HG03575 (cell line): ENCODE data around the gene FOS.
"Not testable (repeated sequence)": the region's sequence is repeated elsewhere in the genome, so short reads cannot be mapped to it uniquely, and the experiment has no call there.

Source experiments
- ATAC-seq: cut with Tn5 transposase; IDR thresholded peaks from one replicate; pipeline ENCODE4 v1.9.1; 2021; ENCODE audit not compliant: unreplicated experiment, insufficient number of reproducible peaks, low FRiP score; ENCODE audit errors: extremely low read depth

The FOS gene

DNA sequence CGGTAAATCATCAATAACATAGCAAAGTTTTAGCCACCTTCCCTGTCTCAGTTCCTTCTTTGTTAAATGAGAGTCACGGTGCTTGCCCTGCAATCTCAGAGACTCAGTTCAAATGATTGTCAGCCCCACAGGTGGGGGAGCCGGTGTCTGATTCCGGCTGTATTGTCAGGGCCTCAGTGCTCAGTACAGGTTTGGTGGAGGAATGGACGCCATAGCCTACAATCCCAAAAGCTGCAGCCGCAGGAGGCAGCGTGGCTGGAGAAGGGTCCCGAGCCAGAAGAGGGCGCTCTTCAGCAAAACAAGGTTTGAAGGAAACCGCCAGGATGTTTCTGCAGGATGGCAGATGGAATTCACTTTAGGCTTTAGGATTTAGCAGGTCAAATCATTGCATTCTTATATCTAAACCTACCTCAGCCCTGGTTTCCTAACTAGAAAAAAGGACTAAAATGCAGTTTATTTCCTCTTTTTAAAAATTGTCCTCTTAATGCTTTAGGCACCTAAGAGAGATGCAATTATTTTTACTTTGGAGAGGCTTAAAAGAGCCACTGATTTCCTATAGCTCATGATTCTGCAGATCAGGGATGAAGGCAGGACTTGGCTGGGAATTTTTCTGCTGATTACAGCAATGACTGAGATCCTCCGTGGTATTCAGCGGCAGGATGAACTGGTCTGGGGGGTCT, 29.2 kb downstream of the FOS start:
- no peak for ATAC-seq

DNA sequence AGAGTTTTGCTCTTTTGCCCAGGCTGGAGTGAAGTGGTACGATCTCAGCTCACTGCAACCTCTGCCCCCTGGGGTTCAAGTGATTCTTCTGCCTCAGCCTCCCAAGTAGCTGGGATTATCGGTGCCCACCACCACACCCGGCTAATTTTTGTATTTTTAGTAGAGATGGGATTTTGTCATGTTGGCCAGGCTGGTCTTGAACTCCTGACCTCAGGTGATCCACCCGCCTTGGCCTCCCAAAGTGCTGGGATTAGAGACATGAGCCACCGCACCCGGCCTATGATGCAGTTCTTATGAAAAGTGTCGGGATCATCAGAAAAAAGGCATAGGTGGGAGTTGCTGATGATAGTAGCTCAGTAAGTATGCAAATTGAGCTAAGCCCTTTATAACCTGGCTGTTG, 30.4 kb downstream of the FOS start:
- ATAC-seq: not testable (repeated sequence)

DNA sequence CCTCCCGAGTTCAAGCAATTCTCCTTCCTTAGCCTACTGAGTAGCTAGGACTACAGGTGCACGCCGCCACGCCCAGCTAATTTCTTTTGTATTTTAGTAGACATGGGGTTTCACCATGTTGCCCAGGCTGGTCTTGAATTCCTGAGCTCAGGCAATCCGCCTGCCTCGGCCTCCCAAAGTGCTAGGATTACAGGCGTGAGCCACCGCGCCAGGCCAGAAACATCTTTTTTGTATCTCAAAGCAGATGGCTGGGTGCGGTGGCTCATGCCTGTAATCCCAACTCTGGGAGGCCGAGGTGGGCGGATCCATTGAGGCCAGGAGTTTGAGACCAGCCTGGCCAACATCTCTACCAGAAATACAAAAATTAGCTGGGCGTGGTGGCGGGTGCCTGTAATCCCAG, 30.9 kb downstream of the FOS start:
- not testable (repeated sequence) for ATAC-seq

DNA sequence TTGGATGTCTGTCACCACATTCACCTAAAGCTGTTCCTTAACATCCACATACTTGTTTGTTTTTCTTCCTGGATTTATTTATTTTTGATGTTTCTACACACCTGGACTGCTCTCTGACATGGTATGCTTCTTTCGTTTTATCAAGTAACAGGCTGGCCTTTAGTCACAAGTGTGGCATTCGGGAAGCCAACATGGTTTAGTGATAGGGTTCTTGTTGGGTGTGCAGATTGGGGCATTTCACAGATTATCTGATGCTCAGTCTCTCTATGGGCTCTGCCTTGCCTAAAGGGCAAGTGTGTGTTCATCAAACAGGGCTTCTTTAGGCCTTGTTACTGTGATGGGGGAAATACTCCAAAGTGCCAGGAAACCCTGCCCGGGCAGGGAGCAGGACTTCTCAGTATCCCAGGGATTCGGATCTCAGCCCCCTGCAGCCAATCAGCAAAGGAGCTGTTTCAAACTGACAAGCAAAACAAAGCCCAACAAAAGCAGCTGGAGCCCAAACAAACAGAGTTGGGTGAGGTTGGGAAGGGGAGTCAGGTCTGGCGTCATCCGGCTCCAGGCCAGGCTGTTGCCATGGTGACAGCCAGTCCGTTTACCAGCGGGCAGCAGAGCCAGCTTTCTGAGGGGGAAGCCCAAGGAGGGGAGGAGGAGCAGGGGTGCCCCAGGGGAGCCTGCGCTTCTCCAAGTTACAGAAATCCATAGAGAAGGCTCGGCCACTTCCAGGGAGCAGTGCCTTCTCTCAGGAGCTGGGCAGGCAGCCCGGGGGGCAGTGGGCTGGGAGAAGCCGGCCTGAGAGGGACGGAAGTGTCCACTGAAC, 31.9 kb downstream of the FOS start:
- no peak for ATAC-seq

DNA sequence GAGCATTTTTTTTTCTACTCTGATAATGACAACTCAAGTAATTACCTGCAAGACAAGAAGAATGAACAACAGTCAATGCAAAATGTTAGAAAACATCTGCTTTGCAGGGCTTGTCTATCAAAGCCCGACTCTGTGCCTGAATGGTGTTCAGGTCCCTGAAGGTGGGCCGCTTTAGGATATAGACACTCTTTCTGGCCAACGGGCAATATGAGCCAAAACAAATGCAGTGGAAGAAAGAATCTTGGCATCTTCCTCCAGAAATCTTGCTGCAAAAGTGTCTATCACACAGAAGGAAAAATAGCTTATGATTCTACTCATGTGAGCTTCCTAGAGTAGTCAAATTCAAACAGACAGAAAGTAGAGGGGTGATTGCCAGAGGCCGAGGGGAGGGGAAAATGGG, 32.7 kb downstream of the FOS start:
- ATAC-seq: no peak

DNA sequence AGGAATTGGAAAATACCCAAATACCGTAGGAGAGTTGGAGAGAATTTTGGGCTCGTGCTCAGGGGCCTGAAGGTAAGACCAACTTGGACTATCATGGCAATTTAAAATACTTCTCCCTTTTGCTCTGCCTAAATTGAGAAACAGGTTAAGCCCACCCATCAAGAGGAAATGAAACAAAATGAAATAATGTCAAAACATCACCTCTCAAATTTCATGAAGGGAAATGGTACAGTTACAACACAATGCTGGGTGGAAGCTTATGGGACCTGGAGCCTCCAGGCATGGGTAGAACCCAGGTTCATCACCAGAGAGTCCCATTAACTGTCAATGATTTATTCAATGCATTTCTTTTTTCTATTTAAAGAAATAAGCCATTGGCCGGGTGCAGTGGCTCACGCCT, 33.7 kb downstream of the FOS start:
- ATAC-seq: no peak

DNA sequence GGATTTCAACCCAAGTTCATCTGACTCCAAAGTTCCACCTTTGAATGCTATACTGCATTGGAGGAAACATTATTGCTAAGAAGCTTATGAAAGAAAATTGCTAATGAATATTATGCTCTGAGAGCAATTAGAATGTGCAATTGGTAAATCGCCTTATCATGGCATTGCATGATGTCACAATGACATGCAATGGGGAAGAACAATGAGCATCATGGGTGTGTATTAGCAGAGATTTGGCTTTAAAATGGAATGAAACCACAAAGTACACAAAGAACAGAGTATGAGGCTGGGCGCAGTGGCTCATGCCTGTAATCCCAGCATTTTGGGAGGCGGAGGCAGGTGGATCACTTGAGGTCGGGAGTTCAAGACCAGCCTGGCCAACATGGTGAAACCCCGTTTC, 34.7 kb downstream of the FOS start:
- ATAC-seq: no peak

DNA sequence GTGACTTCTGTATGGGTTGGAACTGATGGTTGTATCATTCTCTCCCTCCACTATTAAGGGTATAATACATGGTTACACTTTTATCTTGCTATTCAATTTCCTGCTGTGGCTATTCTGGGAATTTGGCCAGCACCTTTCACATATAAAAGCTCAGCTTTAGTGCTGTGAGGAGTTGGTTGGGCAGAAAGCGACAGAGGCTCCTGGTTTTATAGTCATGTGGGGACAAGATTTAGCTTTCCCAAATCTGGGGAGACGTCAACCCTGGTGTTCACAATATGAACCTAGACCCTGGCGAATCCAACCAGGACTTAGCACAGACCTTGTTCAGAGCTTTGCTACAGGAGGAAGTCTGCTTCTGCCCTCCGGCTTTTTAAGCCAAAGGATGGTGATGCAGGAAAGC, 36.5 kb downstream of the FOS start:
- no peak for ATAC-seq

DNA sequence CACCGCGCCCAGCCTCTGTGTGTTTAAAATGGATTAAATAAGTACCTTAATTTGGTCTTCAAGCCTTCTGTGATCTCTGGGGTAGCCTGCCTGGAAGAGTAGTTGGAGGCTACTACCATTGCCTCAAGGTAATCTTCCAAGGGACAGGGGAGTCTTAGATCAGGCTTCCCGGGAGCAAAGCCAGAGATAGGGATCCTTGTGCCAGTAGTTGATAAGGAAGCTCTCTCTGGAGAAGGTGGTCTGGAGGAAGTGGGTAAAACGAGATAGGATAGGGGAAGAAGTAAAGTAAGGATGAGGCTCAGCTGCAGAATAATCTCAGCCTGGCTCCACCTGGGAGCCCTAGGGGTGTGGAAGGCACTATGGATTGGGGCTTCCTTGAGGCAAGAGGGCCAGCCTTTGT, 38.5 kb downstream of the FOS start:
- ATAC-seq: no peak

DNA sequence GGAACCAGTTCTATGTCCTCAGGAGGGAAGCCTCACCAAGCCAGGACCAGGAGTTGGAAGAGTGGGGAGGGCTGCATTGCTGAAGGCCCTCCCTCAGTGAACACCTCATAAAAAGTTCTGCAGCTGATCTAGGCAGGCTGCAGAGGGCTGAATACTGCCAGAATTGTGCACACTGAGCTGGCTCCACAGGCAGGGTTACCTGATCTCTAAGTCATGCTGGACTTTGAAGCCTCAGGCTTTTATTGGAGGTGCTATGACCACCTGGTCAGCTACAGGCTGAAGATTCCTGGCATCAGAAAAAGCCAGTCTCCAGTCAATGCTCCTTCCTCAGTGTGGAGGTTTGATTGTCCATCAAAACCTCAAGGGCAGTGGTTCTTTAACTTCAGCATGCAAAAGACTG, 39.7 kb downstream of the FOS start:
- ATAC-seq: no peak

DNA sequence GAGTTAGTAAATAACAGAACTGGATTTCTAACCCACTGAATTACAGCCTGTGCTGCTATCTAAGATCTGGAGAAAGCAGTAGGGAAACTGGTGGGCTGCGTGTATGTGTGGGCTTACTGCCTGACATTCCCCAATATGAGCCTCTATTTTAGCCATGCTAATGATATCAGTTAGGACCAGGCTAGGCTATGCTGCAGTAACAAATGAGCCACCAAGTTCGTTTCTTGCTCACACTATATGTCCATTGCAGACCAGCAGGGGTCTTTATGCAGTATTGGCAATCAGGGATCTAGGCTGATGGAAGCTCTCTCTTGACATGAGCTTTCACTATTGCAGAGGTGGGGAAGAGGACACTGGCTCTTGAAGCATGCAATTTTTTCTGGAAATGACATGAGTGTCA, 40.4 kb downstream of the FOS start:
- no peak for ATAC-seq

DNA sequence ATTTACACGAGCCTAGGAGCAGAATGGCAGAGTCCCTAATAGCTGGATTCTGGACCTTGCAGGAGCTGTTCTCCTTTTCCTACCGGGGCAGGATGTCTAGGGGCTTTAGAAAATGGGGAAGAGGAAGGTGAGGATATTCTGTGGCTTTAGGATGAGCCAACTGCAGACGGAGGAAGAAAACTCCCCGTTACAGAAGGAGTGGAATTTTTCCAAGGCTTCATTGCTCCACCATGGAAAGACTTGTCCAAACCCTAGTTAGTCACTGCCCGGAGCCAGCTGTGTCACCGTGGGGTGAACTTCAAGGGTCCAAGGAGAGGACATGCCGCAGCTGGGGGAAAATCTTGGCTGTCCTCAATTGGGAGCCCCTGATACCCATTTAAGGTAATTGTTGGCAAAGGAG, 41.6 kb downstream of the FOS start:
- ATAC-seq: no peak

DNA sequence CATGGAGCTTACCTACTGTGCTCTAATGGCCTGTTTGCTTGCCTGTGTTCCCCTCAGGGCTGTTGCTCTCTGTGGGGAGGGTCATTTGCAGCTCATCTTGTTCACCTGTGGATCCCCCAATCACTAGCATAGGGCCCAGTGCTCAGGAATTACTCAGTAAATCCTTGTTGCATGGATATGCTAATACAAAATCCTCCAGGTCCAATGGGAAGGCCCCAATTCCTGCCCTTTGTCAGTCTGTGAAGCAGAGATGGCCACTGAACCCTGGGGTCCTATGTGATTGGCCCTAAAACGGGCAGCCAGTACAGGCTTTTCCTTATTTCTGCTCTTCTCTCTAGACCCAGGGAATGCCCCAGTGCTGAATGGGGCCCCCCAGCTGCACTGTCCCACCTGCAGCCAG, 44.1 kb downstream of the FOS start:
- no peak for ATAC-seq

DNA sequence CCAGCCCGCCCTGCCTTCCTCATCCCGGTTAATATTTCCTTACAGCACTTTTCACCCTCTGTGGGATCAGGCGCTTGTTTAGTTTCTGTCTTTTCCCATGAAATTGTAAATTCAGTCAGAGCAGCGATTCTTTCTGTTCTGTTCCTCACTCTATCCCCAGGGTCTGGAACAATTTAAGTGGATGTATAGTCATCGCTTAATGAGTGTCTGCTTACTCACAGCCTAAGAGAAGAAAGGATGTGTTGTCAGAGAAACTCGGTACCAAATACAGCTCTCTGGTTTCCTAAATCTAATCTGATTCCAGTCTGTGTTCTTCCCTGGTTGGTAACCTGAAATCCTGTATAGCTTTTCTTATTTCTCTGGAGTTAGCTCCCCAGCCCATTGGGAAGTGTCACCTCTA, 44.9 kb downstream of the FOS start:
- no peak for ATAC-seq

DNA sequence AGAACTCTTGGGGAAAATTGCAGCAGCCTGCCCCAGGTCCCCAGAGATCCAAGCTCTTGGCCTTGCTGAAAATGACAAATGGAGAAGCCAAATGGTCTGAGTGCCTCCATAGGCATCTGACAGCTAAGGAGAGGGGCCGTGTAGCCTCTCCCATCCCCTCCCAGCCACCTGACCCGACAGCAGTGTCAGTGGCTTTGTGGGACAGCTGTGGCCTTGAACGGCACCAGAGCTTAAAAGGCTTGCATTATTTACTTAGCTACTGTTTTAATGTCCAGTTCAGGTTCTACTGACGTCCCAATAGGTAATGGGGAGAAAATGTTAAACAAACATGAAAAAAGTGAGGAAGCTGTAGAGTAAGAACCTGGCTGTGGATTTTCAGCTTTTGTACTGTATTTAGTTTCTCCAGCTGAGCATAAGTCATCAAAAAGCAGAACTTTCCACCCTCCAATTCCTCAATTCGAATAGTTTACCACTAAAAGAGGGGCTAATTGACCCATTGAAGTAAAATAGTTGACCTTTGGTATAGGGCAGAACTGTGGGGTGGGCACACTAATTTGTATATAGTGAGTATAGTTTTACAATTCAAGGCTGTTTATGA, 50.0 kb downstream of the FOS start:
- no peak for ATAC-seq

DNA sequence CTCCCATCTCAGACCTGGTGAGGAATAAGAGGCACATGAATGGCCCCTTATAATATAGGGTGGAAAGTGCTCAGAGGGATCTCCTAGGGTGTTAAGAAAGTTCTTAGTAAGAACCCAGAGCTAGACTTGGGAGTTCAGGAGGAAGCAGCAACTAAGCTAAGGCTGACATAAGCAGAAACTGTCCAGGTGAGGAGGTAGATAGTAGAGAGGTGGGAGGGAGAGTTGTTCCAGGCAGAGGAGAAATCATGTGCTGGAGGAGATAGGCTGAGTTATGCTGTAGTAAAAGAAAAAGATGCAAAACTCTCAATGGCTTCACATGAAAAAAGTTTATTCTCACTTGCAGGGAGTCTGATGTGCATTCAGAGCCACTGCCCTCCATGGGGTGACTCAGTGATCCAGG, 50.7 kb downstream of the FOS start:
- ATAC-seq: no peak

DNA sequence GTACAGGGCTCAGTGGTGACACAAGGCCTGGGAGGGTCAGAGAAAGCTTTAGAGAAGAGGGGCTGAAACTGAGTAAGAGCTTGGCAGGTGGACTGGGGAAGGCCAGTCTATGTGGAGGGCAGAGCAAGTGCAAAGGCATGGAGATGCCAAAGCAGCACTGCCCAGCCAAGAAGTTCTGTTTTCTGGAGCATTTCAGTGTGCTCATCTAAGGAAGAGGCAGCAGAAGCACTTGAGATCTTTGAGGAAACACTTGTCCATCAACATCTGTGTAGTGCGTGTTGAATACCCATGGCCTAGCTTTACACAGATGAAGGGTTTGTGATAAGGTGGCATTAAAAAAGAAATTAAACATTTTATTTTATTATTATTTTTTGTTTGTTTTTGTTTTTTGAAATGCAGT, 52.8 kb downstream of the FOS start:
- no peak for ATAC-seq
